Measurements from ENCODE around the gene DENND2D. TPM values are rescaled to one million over a fixed set of nuclear protein-coding genes. Genes with fewer than 3 reads are reported as not detected.

DENND2D gene
- total RNA-seq, 4 donors from 2014 or later: 30.2 to 61.2 (median 39.2) TPM

DNA sequence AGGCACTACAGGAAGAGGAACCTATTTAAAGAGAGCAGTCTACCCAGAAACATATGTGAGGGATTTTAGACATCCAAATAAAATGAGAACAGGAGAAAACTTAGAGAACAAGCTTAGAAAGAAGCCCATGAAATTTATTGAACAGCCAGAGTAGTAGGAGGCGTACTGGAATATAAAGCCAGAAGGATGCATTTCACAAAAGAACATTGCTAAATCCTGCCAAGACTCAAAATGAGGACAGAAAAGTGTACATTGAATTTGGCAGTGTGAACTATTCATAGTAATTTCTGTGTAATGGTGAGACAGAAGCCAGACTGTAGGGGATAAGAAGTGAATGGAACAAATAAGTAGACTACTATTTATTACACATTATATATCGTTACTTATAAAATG, 38.0 kb downstream of the DENND2D start:
- TF ChIP-seq CTCF (IDR thresholded peaks at IDR 0.05; ENCODE audit: low read depth): no peak

DNA sequence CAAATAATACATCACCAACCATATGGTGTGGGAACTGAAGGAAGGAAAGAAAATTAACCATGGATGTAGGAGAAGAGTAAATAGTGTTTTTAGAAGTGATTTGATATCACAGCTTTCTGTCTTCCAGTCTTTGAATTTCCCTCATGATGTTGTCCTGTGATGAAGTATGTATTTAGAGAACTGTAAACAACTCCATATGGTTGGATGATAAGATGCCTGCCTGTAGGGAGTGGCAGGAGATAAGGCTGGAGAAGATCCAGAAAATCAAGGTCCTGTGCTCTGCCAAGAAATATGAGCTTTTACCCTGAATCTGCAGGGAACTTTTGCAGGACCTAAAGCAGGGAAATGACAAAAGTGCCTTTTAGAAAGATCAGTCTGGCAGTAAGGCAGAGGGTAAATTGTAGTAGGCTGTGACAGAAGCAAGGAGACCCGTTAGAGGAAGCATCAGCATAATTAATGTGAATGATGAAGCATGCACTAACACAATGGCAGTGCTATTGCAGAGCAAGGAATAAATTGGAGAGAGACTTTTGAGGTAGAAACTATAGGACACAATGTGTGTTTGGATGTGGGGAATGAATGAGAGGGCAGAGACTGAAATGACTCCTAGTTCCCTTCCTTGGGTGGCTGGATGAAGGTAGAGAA, 38.5 kb downstream of the DENND2D start:
- TF ChIP-seq CTCF (IDR thresholded peaks at IDR 0.05; ENCODE audit: low read depth): no peak

DNA sequence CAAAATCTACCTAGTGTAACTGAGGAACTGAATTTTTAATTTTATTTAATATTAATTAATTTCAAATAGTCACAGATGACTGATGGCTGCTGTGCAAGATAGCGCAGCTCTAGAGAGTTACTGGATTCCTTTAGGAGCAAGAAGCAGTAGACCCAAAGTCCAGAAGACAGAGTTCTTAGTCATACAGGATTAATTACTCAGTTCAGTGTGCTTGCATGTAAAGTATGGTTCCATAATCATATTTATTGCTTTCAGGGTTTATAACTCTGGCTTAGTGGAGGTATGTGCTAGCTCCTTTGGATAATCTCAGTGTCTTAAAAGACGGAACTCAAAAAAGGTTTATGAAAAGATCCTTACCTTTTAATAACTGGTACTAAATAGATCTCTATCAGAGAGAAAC, 43.0 kb downstream of the DENND2D start:
- TF ChIP-seq CTCF (IDR thresholded peaks at IDR 0.05; ENCODE audit: low read depth): no peak

DNA sequence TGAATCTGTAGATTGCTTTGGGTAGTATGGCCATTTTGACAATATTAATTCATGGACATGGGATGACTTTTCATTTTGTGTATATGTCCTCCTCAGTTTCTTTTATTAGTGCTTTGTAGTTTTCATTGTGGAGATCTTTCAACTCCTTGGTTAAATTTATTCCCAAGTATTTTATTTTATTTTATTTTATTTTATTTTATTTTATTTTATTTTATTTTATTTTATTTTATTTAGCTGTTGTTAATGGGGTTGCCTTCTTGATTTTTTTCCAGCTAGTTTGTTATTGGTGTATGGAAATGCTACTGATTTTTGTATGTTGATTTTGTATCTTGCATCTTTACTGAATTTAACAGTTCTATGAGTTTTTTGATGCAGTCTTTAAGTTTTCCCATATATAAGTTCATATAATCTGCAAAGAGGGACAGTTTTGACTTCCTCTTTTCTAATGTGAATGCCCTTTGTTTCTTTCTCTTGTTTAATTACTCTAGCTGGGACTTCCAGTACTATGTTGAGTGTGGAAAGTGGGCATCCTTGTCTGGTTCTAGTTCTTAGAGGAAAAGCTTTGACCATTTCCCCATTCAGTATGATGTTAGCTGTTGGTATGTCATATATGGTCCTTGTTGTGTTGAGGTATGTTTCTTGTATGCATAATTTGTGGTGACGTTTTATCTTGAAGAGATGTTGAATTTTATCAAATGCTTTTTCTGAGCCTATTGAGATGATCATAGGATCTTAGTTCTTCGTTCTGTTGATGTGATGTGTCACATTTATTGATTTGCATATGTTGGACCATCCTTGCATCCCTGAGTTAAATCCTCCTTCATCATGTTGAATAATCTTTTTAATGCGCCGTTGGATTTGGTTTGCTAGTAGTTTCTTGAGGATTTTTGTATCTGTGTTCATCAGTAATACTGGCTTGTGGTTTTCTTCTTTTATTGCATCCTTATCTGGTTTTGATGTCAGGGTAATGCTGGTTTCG, 46.1 kb downstream of the DENND2D start:
- no peak for TF ChIP-seq CTCF (IDR thresholded peaks at IDR 0.05; ENCODE audit: low read depth)

GRCh38 chr1:111151838-111152237, 48.6 kb downstream of the DENND2D start:
- TF ChIP-seq CTCF (IDR thresholded peaks at IDR 0.05; ENCODE audit: low read depth): no peak

GRCh38 chr1:111148376-111148881, 52.0 kb downstream of the DENND2D start:
- TF ChIP-seq CTCF (IDR thresholded peaks at IDR 0.05; ENCODE audit: low read depth): no peak

GRCh38 chr1:111147948-111148347, 52.5 kb downstream of the DENND2D start:
- no peak for TF ChIP-seq CTCF (IDR thresholded peaks at IDR 0.05; ENCODE audit: low read depth)
